ENCODE data around the gene OBSCN.
"Not testable (repeated sequence)": the region's sequence is repeated elsewhere in the genome, so short reads cannot be mapped to it uniquely, and the experiment has no call there.

Gene OBSCN

GRCh38 chr1:228188249-228188648, 19.6 kb upstream of the OBSCN start:
- DNase-seq: not testable (repeated sequence)

- no peak for DNase-seq
These were observed 17.7 kb upstream of the OBSCN start for GRCh38 chr1:228190182-228190581.

GRCh38 chr1:228190778-228191177, 17.1 kb upstream of the OBSCN start:
- no peak for DNase-seq

- DNase-seq: no peak
These were observed 13.4 kb upstream of the OBSCN start for GRCh38 chr1:228194436-228194835.

GRCh38 chr1:228194921-228195812, 12.7 kb upstream of the OBSCN start:
- no peak for DNase-seq

- DNase-seq: no peak
These were observed 10.2 kb upstream of the OBSCN start for GRCh38 chr1:228197555-228198147.

GRCh38 chr1:228198977-228199590, 8.8 kb upstream of the OBSCN start:
- no peak for DNase-seq

- no peak for DNase-seq
These were observed 2.9 kb upstream of the OBSCN start for GRCh38 chr1:228204958-228205357.

- DNase-seq: no peak
These were observed 2.1 kb upstream of the OBSCN start for GRCh38 chr1:228205526-228206436.

GRCh38 chr1:228206582-228207351, 1.1 kb upstream of the OBSCN start:
- no peak for DNase-seq

- no peak for DNase-seq
These were observed 448 bp upstream of the OBSCN start for GRCh38 chr1:228207381-228207810.

- no peak for DNase-seq
These were observed 1.1 kb downstream of the OBSCN start for GRCh38 chr1:228208831-228209551.

GRCh38 chr1:228209657-228210056, 1.8 kb downstream of the OBSCN start:
- no peak for DNase-seq

- DNase-seq: no peak
These were observed 2.3 kb downstream of the OBSCN start for GRCh38 chr1:228210076-228210651.

GRCh38 chr1:228210712-228211530, 3.1 kb downstream of the OBSCN start:
- DNase-seq: peak in 2 of 6 experiments; percentile 5 to 20

- DNase-seq: peak in 1 of 6 experiments; percentile 13
These were observed 3.9 kb downstream of the OBSCN start for GRCh38 chr1:228211531-228212414.

GRCh38 chr1:228212415-228212965, 4.6 kb downstream of the OBSCN start:
- no peak for DNase-seq

Data from stimulated activated naive CD4-positive, alpha-beta T cell (primary cell).